NCI-H1436 treated with DMSO at 0.1 percent for 48 hours (cell line): ENCODE measurements around the gene RASL11B.

Source experiments
- DNase-seq: peaks from one replicate; lab custom pipeline; 2025; lab: John Stamatoyannopoulos, UW

The RASL11B gene

GRCh38 chr4:52843351-52843750 lies 18.8 kb upstream of the RASL11B start:
- no peak for DNase-seq

GRCh38 chr4:52843958-52844357 lies 18.2 kb upstream of the RASL11B start:
- no peak for DNase-seq

DNA sequence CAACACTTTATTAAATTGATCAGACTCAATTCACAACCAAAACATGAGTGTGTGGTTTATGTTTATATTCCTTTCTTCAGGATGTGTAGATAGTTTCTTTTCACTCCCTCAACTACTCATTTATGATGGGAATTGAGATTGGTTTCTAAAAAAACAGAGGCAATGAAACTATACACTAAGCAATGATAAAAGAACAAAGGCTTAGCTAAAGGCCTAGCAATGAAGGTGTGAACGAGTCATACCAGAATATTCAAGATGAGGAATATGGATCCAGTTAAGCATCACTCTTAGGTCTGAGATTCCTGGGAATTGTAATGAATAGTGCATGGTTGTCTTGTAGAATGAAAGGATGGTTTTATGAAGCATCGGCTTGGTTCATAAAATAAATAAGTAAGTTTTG lies 17.5 kb upstream of the RASL11B start:
- no peak for DNase-seq

- no peak for DNase-seq
These were observed 15.6 kb upstream of the RASL11B start for GRCh38 chr4:52846502-52846901.

- no peak for DNase-seq
These were observed 13.9 kb upstream of the RASL11B start for GRCh38 chr4:52848254-52848653.

- no peak for DNase-seq
These were observed 11.6 kb upstream of the RASL11B start for GRCh38 chr4:52850406-52851124.

DNA sequence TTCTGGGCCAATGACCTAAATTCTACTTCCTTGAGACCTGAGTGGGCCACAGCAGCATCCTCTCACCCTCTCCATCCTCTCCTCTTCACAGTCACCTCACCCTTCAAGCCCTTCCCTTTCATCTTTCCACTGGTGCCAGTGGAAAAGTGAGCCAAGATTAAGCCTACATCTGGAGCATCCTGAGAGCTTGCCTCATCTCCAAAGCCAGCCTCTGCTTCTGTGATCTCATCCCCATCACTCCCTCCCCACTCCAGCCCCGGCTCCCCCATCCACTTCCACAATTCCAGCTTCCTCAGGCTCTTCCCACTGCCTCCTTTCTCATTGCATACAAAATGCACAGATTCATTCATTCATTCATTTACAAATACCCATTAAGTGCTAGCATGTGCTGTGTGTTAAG lies 10.1 kb upstream of the RASL11B start:
- no peak for DNase-seq

- DNase-seq, result no peak
These were observed 9.4 kb upstream of the RASL11B start for GRCh38 chr4:52852711-52853110.

DNA sequence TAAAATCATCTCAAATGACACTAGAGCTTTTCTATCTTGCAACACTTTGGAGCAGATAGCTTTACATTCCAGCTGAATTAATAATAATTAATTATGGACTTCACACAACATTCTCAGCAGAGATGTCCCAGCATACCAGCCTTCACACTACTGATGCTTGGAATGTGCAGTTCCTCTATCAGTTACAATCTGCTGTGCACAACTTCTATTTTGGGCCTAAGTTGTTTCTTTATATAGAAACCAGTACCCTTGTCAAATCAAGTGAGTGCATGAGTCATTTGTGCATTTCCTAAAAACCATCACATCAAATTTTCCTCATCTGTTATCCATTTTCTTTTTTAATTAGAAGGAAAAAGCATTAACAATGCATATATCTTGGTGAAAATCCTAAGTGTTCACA lies 8.8 kb upstream of the RASL11B start:
- DNase-seq, result no peak

DNA sequence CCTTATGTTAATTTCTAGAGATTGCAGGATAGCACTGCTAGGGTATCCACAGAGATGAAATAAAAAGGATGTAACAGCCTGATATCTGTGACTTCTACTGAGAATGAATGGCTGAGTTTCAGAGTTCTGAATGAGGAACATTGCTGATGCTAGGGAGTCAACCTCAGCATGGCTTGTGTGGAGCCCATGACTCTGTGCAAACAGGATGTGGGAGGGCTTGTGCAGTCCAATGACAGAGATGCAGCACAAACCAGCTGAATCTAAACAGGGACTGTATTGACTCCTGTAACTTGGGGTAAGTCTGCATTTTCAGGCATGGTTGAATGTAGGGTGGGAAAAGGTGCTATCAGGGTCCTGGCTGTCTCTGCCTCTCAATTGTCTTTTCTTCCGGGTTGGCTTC lies 5.3 kb upstream of the RASL11B start:
- DNase-seq, result no peak

GRCh38 chr4:52860361-52860760 lies 1.8 kb upstream of the RASL11B start:
- no peak for DNase-seq

GRCh38 chr4:52861171-52861823 lies 820 bp upstream of the RASL11B start:
- no peak for DNase-seq

DNA sequence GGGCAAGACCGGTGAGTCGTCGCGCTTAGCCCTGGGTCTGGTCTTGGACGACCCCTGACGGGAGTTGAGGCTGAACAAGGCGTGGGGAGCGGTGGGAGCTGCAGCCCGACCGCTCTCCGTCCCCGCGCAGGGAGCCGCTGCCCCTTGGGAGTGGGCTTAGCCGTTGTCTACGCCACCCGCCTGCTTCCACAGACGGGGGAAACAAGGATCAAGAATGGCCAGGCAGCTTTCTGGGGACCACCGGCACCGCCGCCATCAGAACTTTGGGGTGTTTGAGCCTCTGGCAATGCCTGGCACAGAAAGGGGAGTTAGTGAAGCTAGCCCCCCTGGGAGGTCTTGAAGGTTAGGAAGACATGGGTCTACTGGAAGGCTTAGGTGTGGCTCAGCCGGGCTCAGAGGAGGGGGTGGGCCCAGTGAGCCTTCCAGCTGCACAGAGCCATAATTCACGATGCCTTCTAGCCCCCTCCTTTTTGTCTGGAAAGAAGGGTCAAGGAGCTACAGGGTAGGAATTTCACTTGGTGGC lies 583 bp downstream of the RASL11B start:
- DNase-seq, result no peak

DNA sequence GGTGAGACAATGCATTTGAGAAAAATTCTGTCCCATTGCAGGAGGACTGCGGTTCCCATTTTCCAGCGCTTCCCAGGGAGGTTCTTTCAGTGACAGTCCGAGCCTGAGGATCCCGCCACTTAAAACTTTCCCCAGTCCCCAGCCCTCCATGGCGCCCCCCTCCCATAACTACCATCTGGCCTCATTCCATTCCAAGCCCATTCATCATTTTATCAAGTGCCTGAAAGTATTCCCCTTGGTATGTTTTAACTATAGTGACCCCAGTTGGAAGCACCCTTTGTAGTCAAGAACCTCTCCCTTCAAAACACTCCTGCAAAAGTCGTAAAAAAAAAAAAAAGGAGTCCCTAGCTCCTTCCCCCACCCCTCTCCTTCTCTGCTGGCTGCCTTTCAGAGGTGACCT lies 1.2 kb downstream of the RASL11B start:
- no peak for DNase-seq

DNA sequence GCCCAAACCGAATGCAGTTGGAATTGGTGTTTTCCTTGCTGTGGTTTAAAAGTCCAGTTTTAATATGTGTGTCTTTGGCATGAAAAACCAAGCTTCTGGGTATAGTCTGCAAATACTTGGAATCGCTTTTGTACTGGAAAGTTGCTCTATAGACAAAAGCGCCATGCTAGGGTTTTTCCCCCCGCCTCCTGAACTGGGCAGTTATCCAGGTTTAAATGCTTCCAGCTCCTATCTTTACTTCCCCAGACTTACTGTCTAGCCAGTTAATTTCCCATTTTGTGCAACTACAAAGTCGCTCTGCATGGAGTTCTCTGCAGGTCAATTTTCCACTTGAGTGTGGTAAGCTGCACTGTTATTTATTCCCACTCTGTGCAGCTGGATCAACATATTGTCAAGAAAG lies 2.7 kb downstream of the RASL11B start:
- no peak for DNase-seq

DNA sequence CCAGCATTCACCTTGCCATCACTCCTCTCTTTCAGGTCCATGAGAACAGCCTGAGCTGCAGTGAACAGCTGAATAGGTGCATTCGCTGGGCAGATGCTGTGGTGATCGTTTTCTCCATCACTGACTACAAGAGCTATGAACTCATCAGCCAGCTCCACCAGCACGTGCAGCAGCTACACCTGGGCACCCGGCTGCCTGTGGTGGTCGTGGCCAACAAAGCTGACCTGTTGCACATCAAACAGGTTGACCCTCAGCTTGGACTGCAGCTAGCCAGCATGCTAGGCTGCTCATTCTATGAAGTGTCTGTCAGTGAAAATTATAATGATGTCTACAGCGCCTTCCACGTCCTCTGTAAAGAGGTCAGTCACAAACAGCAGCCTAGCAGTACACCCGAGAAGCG lies 3.2 kb downstream of the RASL11B start:
- no peak for DNase-seq

DNA sequence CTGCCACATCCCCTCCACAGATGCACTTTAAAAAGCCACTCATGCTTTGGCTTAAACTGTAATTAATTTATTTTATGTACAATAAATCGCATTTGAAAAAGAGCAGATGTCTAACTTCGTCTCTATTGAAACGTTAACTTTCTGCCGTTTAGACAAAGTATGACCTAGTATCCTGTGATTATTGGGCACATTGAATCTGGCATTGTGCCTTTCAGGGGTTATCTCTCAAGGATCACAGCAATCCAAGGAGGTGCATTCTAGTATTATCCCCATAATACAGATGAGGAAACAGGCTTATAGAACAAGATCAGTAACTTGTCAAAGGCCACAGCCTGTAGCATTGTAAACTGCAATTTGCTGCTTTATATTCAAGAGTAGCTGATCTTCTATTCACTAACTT lies 4.6 kb downstream of the RASL11B start:
- DNase-seq, result no peak

DNA sequence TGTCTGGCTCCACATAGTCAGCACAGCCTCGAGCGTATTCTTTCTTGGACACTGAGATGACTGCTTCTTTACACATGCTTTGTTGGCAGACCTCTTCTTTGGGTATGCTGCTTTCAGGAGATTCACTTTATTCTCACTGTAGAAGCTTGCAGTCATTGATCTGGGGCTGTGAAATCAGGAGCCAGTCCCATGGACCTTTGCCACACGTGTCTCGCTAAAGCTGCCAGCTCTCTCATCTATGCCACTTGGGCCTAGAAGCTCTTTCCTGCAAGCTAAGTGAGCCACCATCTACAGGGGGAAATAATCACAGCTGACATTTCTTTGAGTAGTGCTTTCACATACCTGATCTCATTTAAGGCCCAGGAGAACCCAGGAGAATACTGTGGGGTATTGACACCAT lies 5.0 kb downstream of the RASL11B start:
- no peak for DNase-seq

DNA sequence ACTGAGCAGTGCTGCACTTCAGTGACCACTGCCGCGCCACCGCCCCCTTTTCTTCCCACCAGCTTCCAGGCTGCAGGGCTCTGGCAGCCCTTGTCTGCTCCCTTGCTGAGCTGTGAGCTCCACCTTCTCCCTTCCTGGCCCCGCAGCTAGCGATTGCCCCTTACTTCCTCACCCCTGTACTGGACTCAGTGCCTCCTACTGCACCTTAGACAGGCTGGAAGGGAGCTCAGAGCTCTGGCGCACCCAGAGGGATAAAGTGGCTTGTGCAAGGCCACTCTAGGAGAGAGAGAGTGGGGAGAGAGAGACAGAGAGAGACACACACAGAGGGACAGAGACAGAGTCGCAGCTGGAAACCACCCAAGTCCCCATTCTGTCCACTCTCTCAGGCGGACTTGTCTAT lies 6.0 kb downstream of the RASL11B start:
- no peak for DNase-seq

GRCh38 chr4:52869196-52869595 lies 7.1 kb downstream of the RASL11B start:
- no peak for DNase-seq

DNA sequence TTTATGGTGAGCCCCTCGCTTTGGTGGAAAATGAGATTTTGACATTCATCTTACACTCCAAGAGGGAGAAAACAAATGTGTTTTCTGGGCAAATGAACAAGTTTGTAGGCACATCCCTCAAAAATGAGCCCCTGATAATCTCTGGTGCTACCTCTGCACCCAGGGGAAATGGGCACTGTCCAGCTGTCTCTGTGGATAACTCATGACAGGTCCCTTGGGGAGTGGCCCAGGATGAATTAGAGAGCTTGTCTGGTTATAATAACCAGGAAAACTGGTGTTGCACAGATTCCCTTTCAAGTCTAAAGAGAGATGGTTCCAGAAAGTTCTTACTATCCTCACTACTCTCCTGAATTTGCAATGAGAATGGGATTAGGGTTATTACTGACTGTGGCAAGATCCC lies 7.5 kb downstream of the RASL11B start:
- no peak for DNase-seq

DNA sequence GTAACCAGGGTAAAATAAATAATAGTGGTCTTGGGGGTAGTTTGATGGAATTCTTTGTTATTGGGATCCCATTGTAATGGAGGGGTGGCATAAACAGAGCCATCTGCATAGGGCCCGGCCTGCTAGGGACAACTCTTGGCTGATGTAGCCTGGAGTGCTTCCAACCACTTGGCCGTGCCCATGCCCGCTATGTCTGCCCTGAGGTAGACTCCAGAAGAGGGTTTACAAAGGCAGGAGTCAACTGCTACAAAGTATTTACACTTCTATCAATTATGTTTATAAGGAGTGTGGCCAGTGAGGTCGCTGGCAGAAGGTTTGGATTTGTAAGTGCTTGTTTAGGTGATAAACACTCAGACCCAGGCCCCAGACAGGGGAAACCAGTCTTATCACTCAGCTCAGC lies 8.1 kb downstream of the RASL11B start:
- no peak for DNase-seq

- DNase-seq, result no peak
These were observed 11.1 kb downstream of the RASL11B start for GRCh38 chr4:52873191-52873590.

- DNase-seq, result no peak
These were observed 11.8 kb downstream of the RASL11B start for GRCh38 chr4:52873861-52874343.
